OCI-LY1 (cell line): Measurements from ENCODE around the gene KMO.

Experiments
- H2AFZ ChIP-seq: fragments of 200-600 bp; sonication (generic), shearing (Covaris generic); 2 replicates; pipeline ENCODE4 v1.6.0; 2014; ENCODE audit warnings: antibody characterized with exemption, mild to moderate bottlenecking, low read length
- H3F3A ChIP-seq: fragments of 200-600 bp; sonication (generic), shearing (Covaris generic); 2 replicates; pipeline ENCODE4 v1.6.0; 2014; ENCODE audit warnings: mild to moderate bottlenecking, antibody characterized with exemption, low read length, moderate library complexity; ENCODE audit not compliant: insufficient read depth
- H3K27ac ChIP-seq: fragments of 200-600 bp; sonication (generic); 2 replicates; pipeline ENCODE4 v1.5.1; 2014; ENCODE audit warnings: low read length, mixed run types, mild to moderate bottlenecking, low read depth; ENCODE audit not compliant: poor library complexity, severe bottlenecking
- H3K27me3 ChIP-seq: fragments of 200-600 bp; sonication (generic); 2 replicates; pipeline ENCODE4 v1.6.0; 2014; ENCODE audit warnings: antibody characterized with exemption, mild to moderate bottlenecking, low read length, moderate library complexity; ENCODE audit not compliant: insufficient read depth
- H3K36me3 ChIP-seq: fragments of 200-600 bp; sonication (generic); 2 replicates; pipeline ENCODE4 v1.6.1; 2014; ENCODE audit warnings: mild to moderate bottlenecking, antibody characterized with exemption, low read length, moderate library complexity, mixed read lengths; ENCODE audit not compliant: insufficient read depth
- H3K4me1 ChIP-seq: fragments of 200-600 bp; sonication (generic); 2 replicates; pipeline ENCODE4 v1.5.1; 2014; ENCODE audit warnings: mild to moderate bottlenecking, low read length, moderate library complexity; ENCODE audit not compliant: insufficient read depth, severe bottlenecking
- H3K4me2 ChIP-seq: fragments of 200-600 bp; sonication (generic), shearing (Covaris generic); 2 replicates; pipeline ENCODE4 v1.6.1; 2014; ENCODE audit warnings: low read length
- H3K4me3 ChIP-seq: fragments of 200-600 bp; sonication (generic); 2 replicates; pipeline ENCODE4 v1.5.1; 2014; ENCODE audit warnings: low read length, low read depth, mild to moderate bottlenecking, mixed read lengths; ENCODE audit not compliant: poor library complexity, severe bottlenecking
- H3K79me2 ChIP-seq: fragments of 200-600 bp; shearing (Covaris generic); 2 replicates; pipeline ENCODE4 v1.6.1; 2016; ENCODE audit warnings: mixed run types, low read length, mixed read lengths; ENCODE audit not compliant: insufficient read depth
- H3K9ac ChIP-seq: fragments of 200-600 bp; sonication (generic), shearing (Covaris generic); 2 replicates; pipeline ENCODE4 v1.6.1; 2014; ENCODE audit warnings: mild to moderate bottlenecking, low read length, mixed read lengths
- H3K9me2 ChIP-seq: fragments of 200-600 bp; sonication (generic), shearing (Covaris generic); 2 replicates; pipeline ENCODE4 v1.6.1; 2014; ENCODE audit warnings: low read depth, mild to moderate bottlenecking, low read length, mixed read lengths
- H3K9me3 ChIP-seq: fragments of 200-600 bp; shearing (Covaris generic); 2 replicates; pipeline ENCODE4 v1.6.1; 2014; ENCODE audit warnings: low read length, mixed read lengths
- H4K20me1 ChIP-seq: fragments of 200-600 bp; sonication (generic), shearing (Covaris generic); 2 replicates; pipeline ENCODE4 v1.6.0; 2016; ENCODE audit warnings: mild to moderate bottlenecking, low read length; ENCODE audit not compliant: insufficient read depth
- CTCF ChIP-seq: fragments of 200-600 bp; sonication (generic), shearing (Covaris generic); IDR thresholded peaks from 2 replicates; pipeline ENCODE4 v1.5.1; 2017; ENCODE audit warnings: mild to moderate bottlenecking, antibody characterized with exemption, low read length, moderate library complexity, mixed read lengths
- EZH2 ChIP-seq: fragments of 200-600 bp; sonication (generic), shearing (Covaris generic); IDR thresholded peaks from 2 replicates; pipeline ENCODE4 v1.8.0; 2017; ENCODE audit warnings: borderline replicate concordance, mixed run types, mild to moderate bottlenecking, antibody characterized with exemption, low read length, moderate library complexity, mixed read lengths

The KMO gene

DNA sequence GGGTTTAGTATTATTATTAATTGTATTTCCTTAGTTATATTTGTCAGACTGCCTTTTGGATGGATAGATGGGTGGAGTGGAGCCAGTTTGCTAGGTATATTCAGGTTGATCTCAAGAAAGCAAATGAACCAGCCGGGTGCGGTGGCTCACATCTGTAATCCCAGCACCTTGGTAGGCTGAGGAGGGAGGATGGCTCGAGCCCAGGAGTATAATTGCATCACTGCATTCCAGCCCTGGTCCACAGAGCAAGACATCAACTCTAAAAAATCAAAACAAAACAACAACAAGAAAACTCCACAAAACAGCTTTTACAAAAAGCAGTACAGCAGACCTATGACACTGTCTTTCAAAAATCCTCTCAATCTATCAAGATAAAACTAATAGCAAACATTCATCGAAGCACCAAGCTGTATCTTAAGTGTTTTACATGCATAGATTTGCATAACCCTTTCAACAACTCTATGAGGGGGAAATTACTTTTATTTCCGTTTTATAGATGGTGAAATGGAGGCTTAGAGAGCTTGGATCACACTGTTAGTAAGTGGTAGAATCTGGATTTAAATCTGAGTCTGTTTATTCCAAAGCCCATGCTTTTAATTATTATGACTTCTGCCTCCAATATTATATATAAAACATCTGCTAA is 25.5 kb downstream of the KMO start:
- no peak overlapping the region for H2AFZ ChIP-seq
- no peak overlapping the region for H3K27ac ChIP-seq

GRCh38 chr1:241560146-241560848 is 28.1 kb downstream of the KMO start:
- peaks cover 3% of the 10 kb centered on the region for H3K4me1 ChIP-seq
- no peak overlapping the region for H3K4me2 ChIP-seq
- H4K20me1 ChIP-seq: no peaks in the 10 kb centered on the region
- no peaks in the 10 kb centered on the region for H3K79me2 ChIP-seq
- no peaks in the 10 kb centered on the region for H3K9me3 ChIP-seq
- TF ChIP-seq CTCF (no peak), EZH2 (no peak)
- H3K4me3 ChIP-seq: no peak overlapping the region
- no peak overlapping the region for H3K27ac ChIP-seq
- no peaks in the 10 kb centered on the region; the same call in 1 of the 2 replicates for H3K36me3 ChIP-seq
- no peaks in the 10 kb centered on the region for H3K9me2 ChIP-seq
- H3K27me3 ChIP-seq: no peaks in the 10 kb centered on the region
- H3K9ac ChIP-seq: no peak overlapping the region
- no peak overlapping the region for H2AFZ ChIP-seq
- no peaks in the 10 kb centered on the region for H3F3A ChIP-seq

More for the DNA sequence above, 25.5 kb downstream of the KMO start:
- H3K36me3 ChIP-seq: no peaks in the 10 kb centered on the region; the same call in 1 of the 2 replicates
- H3K9me2 ChIP-seq: no peaks in the 10 kb centered on the region
- no peak for TF ChIP-seq CTCF
- TF ChIP-seq EZH2: no peak
- H3K4me1 ChIP-seq: peaks cover 20% of the 10 kb centered on the region
- no peaks in the 10 kb centered on the region for H3K27me3 ChIP-seq
- no peaks in the 10 kb centered on the region for H3F3A ChIP-seq
- H3K9me3 ChIP-seq: no peaks in the 10 kb centered on the region
- H4K20me1 ChIP-seq: no peaks in the 10 kb centered on the region
- H3K4me2 ChIP-seq: no peak overlapping the region
- no peak overlapping the region for H3K9ac ChIP-seq
- H3K4me3 ChIP-seq: no peak overlapping the region
- H3K79me2 ChIP-seq: no peaks in the 10 kb centered on the region

- Histone ChIP-seq H4K20me1 (no peaks in the 10 kb centered on the region), H3K4me3 (no peak overlapping the region), H3K4me1 (peaks cover 3% of the 10 kb centered on the region), H3K9ac (no peak overlapping the region), H3K27me3 (no peaks in the 10 kb centered on the region), H3K79me2 (no peaks in the 10 kb centered on the region), H3K36me3 (no peaks in the 10 kb centered on the region; the same call in 1 of the 2 replicates), H3K9me3 (no peaks in the 10 kb centered on the region), H3K9me2 (no peaks in the 10 kb centered on the region), H2AFZ (no peak overlapping the region), H3K27ac (no peak overlapping the region), H3K4me2 (no peak overlapping the region), H3F3A (no peaks in the 10 kb centered on the region)
- no peak for TF ChIP-seq CTCF
- no peak for TF ChIP-seq EZH2
Observed at GRCh38 chr1:241560849-241561187, 28.6 kb downstream of the KMO start.
